Smooth muscle cell (in vitro differentiated cells): Measurements from ENCODE around the gene STMND1. TPM values are rescaled to one million over a fixed set of nuclear protein-coding genes. Genes with fewer than 3 reads are reported as not detected.

Source experiments
- DNase-seq: peaks from one replicate; lab custom pipeline; 2025; ENCODE audit not compliant: unreplicated experiment; lab: John Stamatoyannopoulos, UW
- H2AFZ ChIP-seq: fragments of 200-600 bp; sonication (generic); 2 replicates; pipeline ENCODE4 v1.6.0; 2016; ENCODE audit warnings: antibody characterized with exemption, low read depth, mild to moderate bottlenecking
- H3F3A ChIP-seq: fragments of 200-600 bp; sonication (generic); 2 replicates; pipeline ENCODE4 v1.6.0; 2017; ENCODE audit warnings: antibody characterized with exemption, low read depth
- H3K27ac ChIP-seq: fragments of 200-600 bp; sonication (generic); 2 replicates; pipeline ENCODE4 v1.5.1; 2016; ENCODE audit warnings: low read depth, mild to moderate bottlenecking
- H3K27me3 ChIP-seq: fragments of 200-600 bp; sonication (generic); 2 replicates; pipeline ENCODE4 v1.6.1; 2016; ENCODE audit warnings: low read depth, mild to moderate bottlenecking
- H3K36me3 ChIP-seq: fragments of 200-600 bp; sonication (generic); 2 replicates; pipeline ENCODE4 v1.5.1; 2016; ENCODE audit warnings: low read depth
- H3K4me1 ChIP-seq: fragments of 200-600 bp; sonication (generic); 2 replicates; pipeline ENCODE4 v1.5.1; 2016; ENCODE audit warnings: low read depth
- H3K4me2 ChIP-seq: fragments of 200-600 bp; sonication (generic); 2 replicates; pipeline ENCODE4 v1.6.0; 2016; ENCODE audit warnings: mild to moderate bottlenecking
- H3K4me3 ChIP-seq: fragments of 200-600 bp; sonication (generic); 2 replicates; pipeline ENCODE4 v1.5.1; 2016; ENCODE audit warnings: mild to moderate bottlenecking
- H3K79me2 ChIP-seq: fragments of 200-600 bp; sonication (generic); 2 replicates; pipeline ENCODE4 v1.6.0; 2016; ENCODE audit warnings: low read depth, mild to moderate bottlenecking
- H3K9ac ChIP-seq: fragments of 200-600 bp; sonication (generic); 2 replicates; pipeline ENCODE4 v1.6.0; 2016; ENCODE audit warnings: low read depth
- H3K9me3 ChIP-seq: fragments of 200-600 bp; sonication (generic); replicated peaks from 2 replicates; pipeline ENCODE4 v1.5.1; 2016; ENCODE audit warnings: low read depth
- H4K20me1 ChIP-seq: fragments of 200-600 bp; sonication (generic); 2 replicates; pipeline ENCODE4 v1.6.0; 2016; ENCODE audit warnings: low read depth
- WGBS: methylation state at CpG from one replicate; pipeline ENCODE4 v1.1.7; 2016; ENCODE audit warnings: low lambda C conversion rate; 5-methylcytosine and 5-hydroxymethylcytosine counted together
- polyA plus RNA-seq: library from polyadenylated mRNA; unstranded; fragments of >200 nt; fragmentation: Nextera tagmentation; extraction: Ambion mirVana; gene quantifications from 2 replicates; pipeline ENCODE4 v1.2.1, GENCODE V29; 2016
- total RNA-seq: library from RNA; depleted of rRNA; stranded (reverse); fragments of >200 nt; gene quantifications from 2 replicates; pipeline ENCODE4 v1.2.3, GENCODE V29; 2014
- TF ChIP-seq, protein P1 (sequence below): fragments of 200-600 bp; sonication (generic); IDR thresholded peaks from 2 replicates; pipeline ENCODE4 v1.5.1; 2017; ENCODE audit warnings: borderline replicate concordance, mild to moderate bottlenecking, antibody characterized with exemption; ENCODE audit not compliant: insufficient read depth, poor library complexity, severe bottlenecking

Gene STMND1
- total and polyA plus RNA-seq, 2 experiments from 2014 or later = not detected

- peaks cover 3% of the 10 kb centered on the region for H3F3A ChIP-seq
Observed at GRCh38 chr6:17167327-17167979, 65.6 kb downstream of the STMND1 start.

DNA sequence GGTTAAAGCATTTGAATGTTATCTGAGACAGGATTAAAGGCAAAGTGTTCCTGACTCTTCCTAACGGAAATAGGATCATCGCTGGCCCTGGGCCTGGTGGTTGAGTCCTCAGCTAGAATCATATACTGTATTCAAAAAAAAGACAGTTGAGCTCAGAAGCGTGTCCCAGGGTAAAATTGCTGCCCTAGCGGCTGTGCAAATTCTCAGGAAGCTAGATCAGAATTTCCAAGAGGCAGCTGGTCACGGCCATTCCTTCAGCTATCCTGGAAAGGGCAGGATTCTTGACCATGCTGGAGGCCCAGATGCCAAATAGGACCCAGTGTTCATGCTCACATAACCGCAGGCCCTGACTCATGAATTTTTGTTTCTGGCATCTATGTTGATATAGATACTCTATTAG is 67.4 kb downstream of the STMND1 start:
- H3K9me3 ChIP-seq = no peaks in the 10 kb centered on the region
- TF ChIP-seq, protein P1, sequence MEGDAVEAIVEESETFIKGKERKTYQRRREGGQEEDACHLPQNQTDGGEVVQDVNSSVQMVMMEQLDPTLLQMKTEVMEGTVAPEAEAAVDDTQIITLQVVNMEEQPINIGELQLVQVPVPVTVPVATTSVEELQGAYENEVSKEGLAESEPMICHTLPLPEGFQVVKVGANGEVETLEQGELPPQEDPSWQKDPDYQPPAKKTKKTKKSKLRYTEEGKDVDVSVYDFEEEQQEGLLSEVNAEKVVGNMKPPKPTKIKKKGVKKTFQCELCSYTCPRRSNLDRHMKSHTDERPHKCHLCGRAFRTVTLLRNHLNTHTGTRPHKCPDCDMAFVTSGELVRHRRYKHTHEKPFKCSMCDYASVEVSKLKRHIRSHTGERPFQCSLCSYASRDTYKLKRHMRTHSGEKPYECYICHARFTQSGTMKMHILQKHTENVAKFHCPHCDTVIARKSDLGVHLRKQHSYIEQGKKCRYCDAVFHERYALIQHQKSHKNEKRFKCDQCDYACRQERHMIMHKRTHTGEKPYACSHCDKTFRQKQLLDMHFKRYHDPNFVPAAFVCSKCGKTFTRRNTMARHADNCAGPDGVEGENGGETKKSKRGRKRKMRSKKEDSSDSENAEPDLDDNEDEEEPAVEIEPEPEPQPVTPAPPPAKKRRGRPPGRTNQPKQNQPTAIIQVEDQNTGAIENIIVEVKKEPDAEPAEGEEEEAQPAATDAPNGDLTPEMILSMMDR = no peak
- no peaks in the 10 kb centered on the region for H3K27me3 ChIP-seq
- peak; percentile 5 for DNase-seq
- H3K4me3 ChIP-seq = no peak overlapping the region
- peaks cover 3% of the 10 kb centered on the region for H3F3A ChIP-seq
- H3K79me2 ChIP-seq = no peaks in the 10 kb centered on the region
- H3K36me3 ChIP-seq = no peaks in the 10 kb centered on the region
- no peak overlapping the region for H3K9ac ChIP-seq
- 28% methylated on average over 6 of the region's 6 CpGs for WGBS
- H3K4me2 ChIP-seq = no peak overlapping the region
- no peak overlapping the region for H3K27ac ChIP-seq
- no peak overlapping the region for H2AFZ ChIP-seq
- H3K4me1 ChIP-seq = no peaks in the 10 kb centered on the region
- no peaks in the 10 kb centered on the region for H4K20me1 ChIP-seq

More at GRCh38 chr6:17167327-17167979, 65.6 kb downstream of the STMND1 start:
- Histone ChIP-seq H3K36me3 (no peaks in the 10 kb centered on the region), H3K4me2 (peak overlapping the region; percentile 40), H3K27ac (no peak overlapping the region), H3K79me2 (no peaks in the 10 kb centered on the region), H3K9me3 (no peaks in the 10 kb centered on the region), H3K27me3 (no peaks in the 10 kb centered on the region), H4K20me1 (no peaks in the 10 kb centered on the region), H3K4me3 (no peak overlapping the region), H2AFZ (no peak overlapping the region), H3K9ac (no peak overlapping the region), H3K4me1 (no peaks in the 10 kb centered on the region)
- 26% methylated on average over 9 of the region's 9 CpGs for WGBS
- no peak for DNase-seq
- TF ChIP-seq, protein P1 = peak; percentile 40

DNA sequence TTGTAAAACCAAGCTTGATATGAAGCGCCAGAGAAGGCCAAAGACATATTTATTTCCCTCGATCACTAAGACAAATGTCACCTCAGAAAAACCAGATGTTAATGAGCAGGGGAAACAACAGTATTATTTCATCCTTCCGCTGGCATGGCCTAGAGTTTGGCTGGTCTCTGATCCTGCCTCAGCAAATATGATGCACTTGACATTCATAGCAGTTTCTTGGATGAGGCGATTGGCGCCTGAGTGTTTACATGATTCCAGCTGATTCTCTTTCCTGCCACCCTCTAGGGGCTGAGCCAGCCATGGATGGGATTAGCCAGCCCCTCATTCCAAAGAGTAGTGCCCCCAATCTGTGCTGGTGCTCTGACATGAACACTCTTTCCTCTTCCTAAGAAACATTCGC is 67.9 kb downstream of the STMND1 start:
- no peak overlapping the region for H3K4me2 ChIP-seq
- TF ChIP-seq, protein P1 = no peak
- no peak overlapping the region for H2AFZ ChIP-seq

GRCh38 chr6:17172836-17173470 is 71.1 kb downstream of the STMND1 start:
- TF ChIP-seq, protein P1 = no peak
- Histone ChIP-seq H3K9ac (no peak overlapping the region), H4K20me1 (no peaks in the 10 kb centered on the region), H3K9me3 (no peaks in the 10 kb centered on the region), H3K4me3 (no peak overlapping the region), H3F3A (peaks cover 3% of the 10 kb centered on the region), H3K4me1 (no peaks in the 10 kb centered on the region), H3K36me3 (no peaks in the 10 kb centered on the region), H3K27me3 (no peaks in the 10 kb centered on the region), H3K27ac (no peak overlapping the region), H3K4me2 (no peak overlapping the region), H3K79me2 (no peaks in the 10 kb centered on the region), H2AFZ (no peak overlapping the region)
- WGBS = 66% methylated on average over 4 of the region's 4 CpGs
- no peak for DNase-seq

More for the DNA sequence above, 67.9 kb downstream of the STMND1 start:
- Histone ChIP-seq H3K79me2 (no peaks in the 10 kb centered on the region), H4K20me1 (no peaks in the 10 kb centered on the region), H3F3A (peaks cover 3% of the 10 kb centered on the region), H3K36me3 (no peaks in the 10 kb centered on the region), H3K4me1 (no peaks in the 10 kb centered on the region), H3K9ac (no peak overlapping the region), H3K9me3 (no peaks in the 10 kb centered on the region), H3K4me3 (no peak overlapping the region), H3K27ac (no peak overlapping the region), H3K27me3 (no peaks in the 10 kb centered on the region)
- DNase-seq = no peak
- 92% methylated on average over 6 of the region's 6 CpGs for WGBS
